ENCODE results near the gene FAM20C. TPM values are rescaled to one million over a fixed set of nuclear protein-coding genes. Genes with fewer than 3 reads are reported as not detected.

Gene FAM20C
- total RNA-seq, 1 experiment from 2014 or later: 62.6 TPM

- Histone ChIP-seq H3K14ac (ENCODE audit: insufficient read depth, low read length) (no peak overlapping the region), H2BK120ac (ENCODE audit: low read depth, low read length, poor library complexity, severe bottlenecking) (no peak overlapping the region), H2BK5ac (ENCODE audit: insufficient read length, low read length) (no peak overlapping the region), H3K9me3 (ENCODE audit: control insufficient read depth, low read depth, low read length) (peaks cover 3% of the 10 kb centered on the region), H2BK15ac (ENCODE audit: low read depth, low read length) (no peak overlapping the region), H2AFZ (ENCODE audit: low read length) (no peak overlapping the region), H3K23ac (ENCODE audit: insufficient read length, low read depth, low read length) (no peak overlapping the region), H4K5ac (ENCODE audit: insufficient read length, low read depth, low read length) (no peak overlapping the region), H3K27me3 (ENCODE audit: insufficient read depth, low read length) (no peaks in the 10 kb centered on the region), H3K79me2 (ENCODE audit: insufficient read depth, low read length) (no peaks in the 10 kb centered on the region), H3K4me2 (ENCODE audit: insufficient read depth, insufficient read length, low read length) (no peak overlapping the region), H2BK20ac (ENCODE audit: low read depth, low read length, poor library complexity, severe bottlenecking) (no peak overlapping the region), H3K79me1 (ENCODE audit: insufficient read depth, low read depth, low read length, poor library complexity, severe bottlenecking) (no peaks in the 10 kb centered on the region), H3T11ph (ENCODE audit: low read length) (no peak overlapping the region), H4K20me1 (ENCODE audit: control insufficient read depth, insufficient read depth, insufficient read length) (no peaks in the 10 kb centered on the region), H3K4me1 (ENCODE audit: insufficient read depth, low read length) (no peaks in the 10 kb centered on the region), H3K56ac (ENCODE audit: insufficient read length, low read depth, low read length) (no peak overlapping the region), H3K9ac (ENCODE audit: extremely low read depth, insufficient read length, low read length) (no peak overlapping the region), H4K8ac (replicated peaks; ENCODE audit: insufficient read length, low read depth, low read length) (no peak overlapping the region), H3K4ac (ENCODE audit: low read depth, low read length) (no peak overlapping the region), H3K27ac (ENCODE audit: insufficient read length, low read depth, low read length) (no peak overlapping the region), H2BK12ac (ENCODE audit: insufficient read length, low read depth, low read length) (no peak overlapping the region), H3K23me2 (ENCODE audit: insufficient read length, low read depth, low read length, poor library complexity, severe bottlenecking) (peaks cover 3% of the 10 kb centered on the region), H4K91ac (ENCODE audit: insufficient read length, low read depth, low read length) (no peak overlapping the region), H2AK5ac (ENCODE audit: insufficient read length, low read length) (no peak overlapping the region), H3K18ac (ENCODE audit: insufficient read length, low read depth, low read length) (no peak overlapping the region)
- no peaks in the 10 kb centered on the region for H3K4me1 Mint-ChIP-seq
- H3K36me3 Mint-ChIP-seq (ENCODE audit: insufficient read depth in 1 of 3, low read depth in 3 of 3): peaks cover 0 to 6% (median 2%) of the 10 kb centered on the region in 3 experiments; a peak in 3 of 7 replicates
- TF ChIP-seq CTCF (conservative IDR thresholded peaks at IDR 0.05): no peak
- DNase-seq: no peak
- no CpG with 5 or more reads among the region's 8 CpGs for WGBS (ENCODE audit: extremely low coverage, insufficient read length, low lambda C conversion rate)
- H3K9me3 Mint-ChIP-seq: peaks cover 24 to 54% of the 10 kb centered on the region in 2 experiments
- H3K4me3 Mint-ChIP-seq: no peak overlapping the region
- H3K27me3 Mint-ChIP-seq (ENCODE audit: low read depth): peaks cover 50% of the 10 kb centered on the region
- no peak overlapping the region for H3K27ac Mint-ChIP-seq
Measured at GRCh38 chr7:281637-282036, 89.3 kb downstream of the FAM20C start.
